Activated CD4-positive, alpha-beta T cell treated with anti-CD3 and anti-CD28 coated beads for 4 hours (primary cell): ENCODE data around the gene RGS6.

Experiments
- DNase-seq, 2 donors: peaks; one replicate each; pipeline ENCODE4 v3.0.0-alpha.2; 2020

Gene RGS6

DNA sequence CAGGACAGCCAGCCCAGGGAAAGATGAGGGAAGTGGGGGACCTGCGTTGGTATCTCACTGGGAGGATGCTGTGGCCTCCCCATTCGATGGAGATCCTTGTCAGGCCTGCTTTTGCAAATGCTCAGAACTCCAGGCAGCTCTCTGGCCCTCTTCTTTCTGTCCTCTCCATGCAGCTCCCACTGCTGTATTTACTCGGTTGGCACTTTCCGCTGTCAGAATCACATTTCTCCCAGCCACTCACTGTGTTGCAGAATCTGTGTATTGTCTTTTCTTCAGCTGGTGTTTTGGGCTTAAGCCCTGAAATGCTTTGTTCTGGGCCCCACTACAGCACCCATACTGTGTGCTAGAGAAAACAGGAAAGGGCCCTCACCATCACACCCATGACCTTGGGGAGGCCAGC lies 401.1 kb downstream of the RGS6 start:
- no peak for DNase-seq

DNA sequence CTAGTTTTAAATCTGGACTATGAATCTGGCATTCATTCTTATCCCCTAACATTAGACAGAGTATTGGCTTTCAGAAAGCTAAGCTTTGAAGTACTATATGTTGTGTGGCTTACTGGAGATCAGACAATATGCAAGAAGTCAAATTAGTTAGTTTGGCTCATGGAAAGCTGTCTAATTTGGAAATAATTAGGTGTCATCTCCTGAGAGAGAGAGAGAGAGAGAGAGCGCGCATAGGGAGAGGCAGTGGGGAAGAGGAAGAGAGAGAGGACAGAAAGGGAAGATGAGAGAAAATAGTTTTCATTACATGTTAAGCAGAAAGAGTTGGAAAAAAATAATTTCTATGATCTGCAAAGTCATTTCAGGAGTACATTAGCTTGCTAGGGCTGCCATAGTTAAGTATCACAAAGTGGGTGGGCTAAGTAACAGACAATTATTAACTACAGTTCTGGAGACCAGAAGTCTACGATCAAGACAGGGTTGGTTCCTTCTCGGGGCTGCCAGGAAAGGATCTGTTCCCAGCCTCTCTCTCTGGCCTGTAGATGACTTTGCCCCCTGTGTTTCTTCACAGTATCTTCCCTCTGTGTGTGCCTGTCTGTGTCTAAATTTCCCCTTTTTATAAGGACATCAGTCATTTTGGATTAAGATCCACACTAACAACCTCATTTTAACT lies 404.2 kb downstream of the RGS6 start:
- no peak for DNase-seq

DNA sequence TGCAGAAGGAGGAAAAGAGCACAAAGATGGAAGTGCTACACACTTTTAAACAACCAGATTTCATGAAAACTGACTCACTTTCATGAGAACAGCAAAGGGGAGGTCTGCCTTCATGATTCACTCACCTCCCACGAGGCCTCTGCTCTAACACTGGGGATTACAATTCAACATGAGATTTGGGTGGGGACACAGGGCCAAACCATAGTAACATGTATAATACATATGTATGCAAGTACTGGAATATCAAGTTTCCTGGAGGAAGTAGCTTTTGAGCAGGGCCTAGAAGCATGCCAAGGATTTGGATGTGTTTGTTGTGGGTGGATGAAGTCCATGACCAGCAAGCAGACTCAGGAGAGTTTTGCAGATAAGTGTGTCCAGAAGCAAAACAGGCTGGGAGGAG lies 409.0 kb downstream of the RGS6 start:
- DNase-seq, result no peak

DNA sequence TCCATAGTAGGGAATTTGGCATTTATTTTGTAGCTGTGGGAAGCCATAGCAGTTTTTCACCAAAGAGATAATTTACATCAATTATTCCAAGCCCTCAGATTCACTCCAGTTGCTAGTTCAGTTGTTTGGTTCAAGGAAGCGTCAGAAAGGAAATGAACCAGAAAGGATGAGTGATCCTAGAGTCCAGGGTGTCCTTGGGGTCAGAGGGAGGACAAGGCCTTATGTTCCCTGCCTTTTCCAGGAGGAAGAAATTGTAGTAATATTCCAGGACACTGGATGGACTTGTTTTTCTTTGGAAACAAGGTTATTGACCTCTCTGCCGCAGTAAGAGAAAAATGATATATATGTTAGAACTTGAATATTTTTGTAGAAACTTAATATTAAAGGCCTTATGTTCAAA lies 409.5 kb downstream of the RGS6 start:
- no peak for DNase-seq

DNA sequence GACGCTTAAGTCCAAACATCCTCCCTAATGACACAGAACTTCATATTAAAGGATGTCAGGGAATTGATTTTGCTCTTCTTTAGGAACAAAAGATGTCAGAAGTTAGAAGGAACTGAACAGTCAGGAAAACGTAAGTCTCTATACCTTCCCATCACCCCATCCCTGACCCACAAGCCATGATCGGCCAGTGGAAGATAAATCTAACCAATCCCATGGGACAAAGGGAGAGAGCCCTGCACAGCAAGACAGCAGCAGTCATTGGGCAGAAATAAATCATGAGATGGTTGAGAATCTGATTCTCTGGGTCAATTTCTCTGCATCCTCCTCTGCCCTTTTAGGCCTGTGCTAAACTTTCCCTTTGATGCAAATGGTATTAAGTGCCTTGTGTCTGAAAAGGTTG lies 414.9 kb downstream of the RGS6 start:
- DNase-seq, result no peak

DNA sequence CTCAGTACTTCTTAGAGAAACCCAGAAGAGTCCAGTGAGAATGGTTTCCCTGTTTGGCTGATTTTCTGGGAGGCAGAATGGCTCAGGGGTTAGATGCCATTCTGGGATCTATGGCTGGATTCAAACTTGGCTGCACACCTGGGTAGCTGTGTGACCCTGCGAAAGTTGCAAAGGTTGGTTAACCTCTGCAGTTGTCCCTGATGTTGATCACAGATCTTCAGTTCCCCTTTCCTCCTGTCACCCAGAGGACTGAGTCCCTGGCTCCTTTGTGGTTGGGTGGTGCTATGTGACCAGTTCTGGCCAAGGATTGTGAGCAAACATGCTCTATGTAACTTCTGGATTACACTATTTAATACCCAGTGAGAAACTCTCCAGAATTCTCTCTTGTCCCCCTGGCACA lies 418.0 kb downstream of the RGS6 start:
- no peak for DNase-seq

DNA sequence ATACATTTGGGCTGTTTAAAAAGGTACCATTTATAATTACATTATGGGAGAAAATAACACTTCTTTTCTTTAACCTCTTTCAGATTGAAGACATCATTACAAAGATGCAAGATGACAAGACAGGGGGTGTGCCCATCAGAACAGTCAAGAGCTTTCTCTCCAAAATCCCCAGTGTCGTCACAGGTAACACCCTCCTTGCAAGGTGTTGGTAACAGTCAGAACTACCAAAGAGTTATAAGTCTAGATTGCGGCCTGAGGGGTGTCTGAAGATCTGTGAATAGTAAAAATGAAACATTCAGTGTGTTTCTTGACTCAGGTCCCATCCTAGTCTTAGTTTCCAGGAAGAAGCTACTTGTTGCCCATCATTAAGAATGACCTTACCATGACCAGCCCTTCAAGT lies 419.8 kb downstream of the RGS6 start:
- no peak for DNase-seq

DNA sequence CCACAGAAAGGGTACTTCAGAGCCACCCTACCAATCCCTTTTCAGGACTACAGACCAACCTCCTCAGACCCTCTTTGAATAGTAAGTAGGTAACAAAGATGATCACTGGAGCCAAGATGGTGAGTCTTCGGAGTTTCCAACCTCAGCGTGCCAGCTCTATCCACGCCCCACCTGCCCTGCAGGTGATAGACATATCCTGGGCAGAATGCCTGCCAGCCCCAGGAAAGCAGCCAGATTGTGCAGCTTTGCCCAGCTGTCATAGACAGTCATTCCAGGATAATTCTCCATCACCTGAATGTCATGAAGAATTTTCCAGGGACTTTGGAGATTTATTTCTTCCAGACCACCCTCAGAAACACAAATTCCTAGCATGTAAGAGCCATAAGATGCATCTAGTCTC lies 434.4 kb downstream of the RGS6 start:
- no peak for DNase-seq

DNA sequence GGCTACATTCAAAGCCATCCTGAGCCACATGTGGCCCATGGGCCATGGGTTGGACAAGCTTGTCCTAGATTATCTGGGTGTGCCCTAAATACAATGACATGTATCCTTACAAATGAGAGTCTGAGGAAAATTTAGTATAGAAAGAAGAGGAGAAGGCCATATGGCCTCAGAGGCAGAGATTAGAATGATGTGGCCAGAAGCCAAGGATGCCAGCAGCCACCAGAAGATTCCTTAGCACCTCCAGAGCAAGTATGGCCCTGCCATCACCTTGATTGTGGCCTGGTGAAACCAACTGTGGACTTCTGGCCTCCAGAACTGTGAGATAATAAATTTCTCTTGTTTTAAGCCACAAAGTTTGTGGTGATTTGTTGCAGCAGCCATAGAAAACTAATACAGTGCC lies 436.9 kb downstream of the RGS6 start:
- no peak for DNase-seq

DNA sequence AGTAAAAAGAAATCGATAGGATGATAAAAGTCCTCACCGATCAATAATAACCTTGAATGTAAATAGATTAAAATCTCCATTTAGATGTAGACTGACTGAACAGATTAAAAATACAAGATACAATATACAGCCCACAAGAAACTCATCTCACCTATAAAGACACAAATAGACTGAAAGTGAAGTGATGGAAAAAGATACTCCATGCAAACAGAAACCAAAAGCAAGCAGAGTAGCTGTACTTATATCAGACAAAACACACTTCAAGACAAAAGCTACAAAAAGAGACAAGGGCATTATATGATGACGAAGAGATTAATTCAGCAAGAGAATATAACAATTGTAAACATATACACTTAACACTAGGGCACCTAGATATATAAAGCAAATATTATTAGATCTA lies 444.8 kb downstream of the RGS6 start:
- DNase-seq, result no peak

DNA sequence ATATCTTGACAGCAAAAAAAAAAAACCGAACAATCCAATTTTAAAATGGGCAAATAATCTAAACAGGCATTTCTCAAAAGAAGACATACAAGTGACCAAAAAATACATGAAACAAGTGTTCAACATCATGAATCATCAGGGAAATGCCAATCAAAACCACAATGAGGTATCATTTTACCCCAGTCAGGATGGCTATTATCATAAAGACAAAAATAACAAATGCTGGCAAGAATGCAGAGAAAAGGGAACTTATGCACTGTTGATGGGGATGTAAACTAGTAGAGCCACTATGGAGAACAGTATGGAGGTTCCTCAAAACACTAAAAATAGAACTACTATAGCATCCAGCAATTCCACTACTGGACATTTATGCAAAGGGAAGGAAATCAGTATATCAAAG lies 448.2 kb downstream of the RGS6 start:
- no peak for DNase-seq

DNA sequence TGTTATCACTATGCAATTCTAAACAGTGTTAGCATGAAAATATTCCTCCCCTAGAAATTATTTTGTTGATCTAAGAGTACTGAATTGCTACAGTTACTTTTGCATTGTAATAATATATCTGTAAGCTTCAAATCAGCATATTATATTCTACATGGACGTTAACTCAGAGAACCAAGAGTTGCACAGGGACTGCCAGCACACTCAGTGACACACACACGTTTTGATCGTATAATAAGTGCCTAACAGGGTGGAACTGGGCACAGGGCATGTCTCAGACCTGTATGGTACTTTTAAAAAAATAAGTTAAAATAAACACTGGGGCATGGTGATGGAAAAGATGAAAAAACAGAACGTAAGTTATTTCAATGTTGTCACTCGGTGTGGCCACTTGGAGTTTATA lies 451.6 kb downstream of the RGS6 start:
- no peak for DNase-seq

DNA sequence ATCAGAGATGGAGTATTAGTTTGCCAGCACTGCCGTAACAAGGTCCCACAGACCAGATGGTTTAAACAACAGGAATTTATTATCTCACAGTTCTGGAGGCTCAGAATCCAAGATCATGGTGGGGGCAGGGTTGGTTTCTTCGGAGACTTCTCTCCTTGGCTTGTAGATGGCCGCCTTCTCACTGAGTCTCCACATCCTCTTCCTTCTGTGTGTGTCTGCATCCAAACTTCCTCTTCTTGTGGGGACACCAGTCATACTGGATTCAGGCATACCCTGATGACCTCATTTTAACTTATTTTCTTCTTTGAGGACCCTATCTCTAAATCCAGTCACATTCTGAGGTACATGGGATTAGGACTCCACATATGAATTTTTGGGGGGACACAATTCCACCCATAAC lies 455.5 kb downstream of the RGS6 start:
- no peak for DNase-seq

DNA sequence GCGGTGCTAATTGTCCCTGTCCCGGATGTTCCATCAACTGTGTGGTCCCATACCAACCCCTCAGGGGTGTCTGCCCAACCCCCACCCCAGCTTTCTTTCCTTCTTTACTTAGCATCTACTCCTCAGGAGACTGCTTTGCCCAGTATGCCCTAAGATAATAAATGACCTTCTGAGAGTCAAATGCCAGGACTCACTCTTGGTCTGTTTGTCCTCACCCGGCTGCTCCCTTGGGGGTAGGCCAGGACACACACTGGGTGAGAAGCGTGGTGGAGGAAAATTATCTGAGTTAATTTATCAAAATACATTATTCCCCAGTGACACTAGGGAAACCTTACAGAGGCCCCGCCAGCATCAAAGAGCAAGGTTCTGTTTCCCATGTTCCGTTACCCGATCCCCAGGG lies 457.0 kb downstream of the RGS6 start:
- no peak for DNase-seq

DNA sequence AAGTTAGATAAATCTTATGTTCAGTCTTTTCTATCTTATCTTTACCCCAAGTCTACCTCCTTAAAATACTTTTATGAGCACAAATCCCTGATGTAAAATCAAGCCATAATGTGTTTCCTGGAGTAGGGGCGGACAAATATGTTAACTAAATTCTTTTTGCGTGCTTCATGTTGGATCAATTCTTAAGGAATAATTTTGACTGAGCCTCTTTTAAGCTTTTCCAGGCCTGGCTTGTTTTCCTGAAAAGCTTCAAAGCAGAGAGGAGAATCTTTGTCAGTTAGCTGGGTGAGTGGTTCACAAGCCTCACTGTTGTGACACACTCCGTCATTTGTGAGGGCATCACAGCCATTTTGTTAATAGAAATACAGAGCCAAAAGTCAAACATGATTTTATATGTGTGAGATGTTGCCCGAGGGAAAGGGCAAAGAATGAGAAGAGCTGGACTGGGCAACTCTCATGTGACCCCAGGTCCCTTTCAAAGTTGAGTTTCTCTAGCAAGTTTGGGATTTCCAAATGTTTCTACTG lies 468.9 kb downstream of the RGS6 start:
- no peak for DNase-seq

DNA sequence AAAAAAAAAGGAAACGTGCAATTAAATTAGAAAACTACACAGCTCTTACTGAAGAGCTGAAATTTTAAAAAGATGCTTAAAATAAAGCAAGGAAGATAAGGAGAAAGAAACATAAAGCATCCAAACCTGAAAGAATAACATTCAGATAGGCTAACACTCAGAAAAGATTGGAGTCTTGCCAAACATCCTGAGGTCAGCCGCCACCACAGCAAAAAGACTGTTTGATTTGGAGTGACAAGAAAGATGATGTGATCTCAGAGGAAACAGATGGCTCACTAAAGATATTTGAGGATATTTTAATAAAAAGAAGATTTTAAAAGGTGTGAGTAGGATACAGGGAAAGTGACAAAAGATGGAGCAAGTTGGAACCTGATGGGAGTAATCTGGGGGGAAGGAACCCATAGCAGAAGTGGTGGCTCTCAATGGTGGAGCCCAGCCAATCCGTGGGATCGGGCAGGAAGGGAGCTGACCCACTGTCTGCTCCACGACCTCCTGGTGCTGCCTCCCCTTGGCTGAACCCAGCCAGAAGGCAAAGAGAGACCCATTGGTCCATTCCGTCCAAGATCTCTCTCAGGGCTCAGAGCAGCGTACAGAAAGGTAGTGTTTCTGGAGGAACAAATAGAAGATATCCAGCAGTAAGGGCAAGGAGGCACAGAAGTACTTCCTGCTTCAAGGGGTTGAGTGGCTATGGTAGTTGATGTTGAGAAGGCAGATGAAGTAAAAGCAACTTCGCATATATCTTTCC lies 469.6 kb downstream of the RGS6 start:
- DNase-seq, result no peak

DNA sequence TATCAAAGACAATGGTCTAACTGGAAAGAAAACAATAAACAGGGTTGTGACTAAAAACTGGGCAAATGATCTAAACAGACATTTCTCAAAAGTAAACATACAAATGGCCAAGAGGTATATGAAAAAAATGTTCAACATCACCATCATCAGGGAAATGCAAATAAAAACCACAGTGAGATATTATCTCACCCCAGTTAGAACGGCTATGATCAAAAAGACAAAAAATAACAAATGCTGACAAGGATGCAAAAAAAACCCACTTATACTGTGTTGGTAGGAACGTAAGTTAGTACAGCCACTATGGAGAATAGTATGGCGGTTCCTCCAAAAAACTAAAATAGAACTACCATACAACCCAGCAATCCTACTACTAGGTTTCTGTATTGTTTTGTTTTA lies 470.1 kb downstream of the RGS6 start:
- DNase-seq, result no peak

DNA sequence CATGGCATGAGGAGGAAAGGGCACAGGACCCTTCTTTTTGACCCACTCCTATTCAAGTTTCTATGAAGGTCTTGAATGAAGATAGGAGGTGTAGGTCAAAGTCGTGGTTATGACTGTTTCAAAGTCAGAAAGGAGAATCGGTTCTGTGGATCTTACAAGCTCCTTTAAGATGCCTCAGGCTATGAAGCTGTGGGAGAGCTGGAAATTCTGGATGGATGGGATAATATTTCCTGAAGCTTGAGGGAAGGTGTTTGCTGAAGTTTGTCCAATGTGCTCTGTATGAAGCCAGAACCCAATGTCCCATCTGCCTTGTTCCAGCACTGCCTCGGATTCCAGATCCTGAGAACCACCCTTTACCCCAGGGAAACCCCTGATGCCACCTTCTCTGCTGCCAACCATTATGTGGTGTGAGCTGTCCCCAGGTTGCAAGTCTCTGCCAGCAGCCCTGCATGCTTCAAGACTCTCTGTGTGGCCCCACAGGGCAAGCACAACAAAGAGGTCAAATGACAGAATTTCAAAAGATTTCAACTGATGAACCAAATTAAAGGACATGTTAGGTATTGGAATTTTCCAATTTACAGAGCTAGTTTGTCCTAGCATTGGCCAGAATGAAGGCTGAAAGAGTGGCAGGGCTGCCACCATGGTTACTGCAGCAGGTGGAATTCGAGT lies 472.0 kb downstream of the RGS6 start:
- no peak for DNase-seq

DNA sequence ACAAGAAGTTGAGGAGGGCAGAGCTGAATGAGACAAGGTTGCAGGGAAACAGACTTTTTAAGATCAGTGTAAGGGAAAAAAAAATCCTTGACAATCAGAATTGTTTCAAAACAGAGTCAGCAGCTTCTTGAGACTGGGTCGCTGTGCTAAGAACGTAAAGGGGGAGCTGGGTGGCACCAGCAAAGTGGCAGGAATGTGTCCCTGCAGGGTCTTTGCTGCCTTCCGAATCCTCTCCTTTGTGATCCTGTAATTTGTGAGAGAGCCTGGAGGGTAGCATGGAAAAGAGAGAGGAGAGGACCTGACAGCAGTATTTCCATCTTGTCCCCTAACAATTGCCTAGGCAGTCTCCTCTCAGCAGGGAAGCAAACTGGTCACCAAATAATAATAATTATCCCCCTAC lies 472.8 kb downstream of the RGS6 start:
- no peak for DNase-seq

DNA sequence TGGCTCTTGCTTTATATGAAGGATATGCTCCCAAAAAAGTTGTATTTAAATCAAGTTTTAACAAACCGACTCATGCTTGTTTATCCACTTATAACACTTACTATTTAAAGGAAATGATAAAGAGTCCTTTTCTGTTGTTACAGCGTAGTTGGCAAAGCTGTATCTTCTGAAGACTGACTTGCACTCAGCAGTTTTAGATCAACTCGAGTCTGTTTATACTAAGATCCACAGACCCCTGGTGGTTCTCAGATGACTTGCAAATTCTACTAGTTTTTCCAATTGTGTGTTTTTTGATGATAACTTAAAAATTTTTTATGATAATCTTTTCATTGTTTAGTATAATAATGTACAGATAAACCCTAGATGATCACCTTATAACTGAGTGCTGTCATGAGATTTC lies 475.8 kb downstream of the RGS6 start:
- DNase-seq, result no peak

DNA sequence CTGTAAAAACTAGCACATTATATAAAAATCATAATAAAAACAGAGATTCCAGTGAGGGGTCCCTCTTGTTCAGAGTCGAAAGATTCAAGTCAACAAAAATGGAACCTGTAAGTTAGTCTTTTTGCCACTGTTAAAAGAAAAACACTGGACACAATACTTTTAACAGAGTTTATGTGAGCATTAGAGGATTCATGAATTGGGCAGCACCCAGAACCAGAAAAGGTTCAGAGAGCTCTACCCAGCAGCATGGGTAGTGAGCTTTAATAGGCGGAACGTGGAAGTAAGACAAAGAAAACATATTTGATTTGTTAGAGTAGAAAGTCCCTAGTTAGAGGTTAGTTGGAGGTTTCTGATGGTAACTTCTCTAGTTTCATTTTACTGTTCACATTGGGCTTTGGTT lies 476.8 kb downstream of the RGS6 start:
- DNase-seq, result no peak

DNA sequence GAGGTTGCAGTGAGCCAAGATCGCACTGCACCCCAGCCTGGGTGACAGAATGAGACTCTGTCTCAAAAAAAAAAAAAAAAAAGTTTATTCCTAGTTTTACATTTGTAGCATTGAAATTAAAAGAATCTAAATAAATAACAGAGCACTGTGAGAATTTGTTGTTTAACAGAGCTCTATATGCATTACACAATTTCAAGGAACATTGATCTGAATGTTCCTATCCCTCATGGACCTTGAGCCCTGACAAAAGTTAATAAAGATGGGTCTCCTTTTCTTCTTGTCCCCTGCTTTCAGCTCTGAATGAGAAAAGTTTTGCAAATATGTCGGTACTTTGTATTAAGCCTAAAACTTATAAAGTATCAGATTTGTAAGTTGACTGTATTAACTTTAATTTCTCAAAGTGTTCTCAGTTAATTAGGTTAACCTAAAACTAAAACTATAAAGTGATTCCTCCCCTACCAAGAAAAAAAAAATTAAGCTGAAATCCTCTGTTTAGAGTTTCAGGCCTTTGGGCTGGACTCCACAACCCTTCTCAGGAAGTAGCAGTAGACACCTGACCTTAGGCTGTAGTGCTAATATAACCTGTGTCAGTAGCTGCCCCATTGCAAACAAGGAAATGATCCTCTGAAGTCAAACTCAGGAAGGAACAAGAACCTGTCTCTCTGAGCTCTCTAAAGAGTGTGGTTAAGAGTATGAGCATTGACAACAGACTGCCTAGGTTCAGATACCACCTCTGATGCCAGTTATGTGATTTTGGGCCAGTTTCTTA lies 484.0 kb downstream of the RGS6 start:
- no peak for DNase-seq

DNA sequence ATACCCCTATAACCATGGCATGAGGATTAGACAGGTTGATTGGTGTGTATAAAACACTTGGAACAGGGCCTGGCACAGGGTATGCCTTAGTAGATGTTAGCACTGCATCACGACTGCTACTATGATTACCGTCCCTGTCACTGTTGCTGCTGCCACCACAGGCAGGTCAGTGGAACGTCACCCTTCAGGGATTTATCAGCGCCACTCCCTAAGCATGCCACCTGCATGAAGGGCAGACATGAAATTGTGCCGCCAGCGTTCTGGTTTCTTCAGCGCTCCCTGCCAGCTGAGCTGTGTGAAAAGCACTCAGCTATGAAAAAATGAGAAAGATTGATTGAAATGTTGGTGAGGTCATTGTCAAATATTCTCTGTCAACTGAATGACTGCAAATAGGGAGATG lies 484.7 kb downstream of the RGS6 start:
- no peak for DNase-seq
